ENCODE measurements around the gene CARS2.

Gene CARS2

DNA sequence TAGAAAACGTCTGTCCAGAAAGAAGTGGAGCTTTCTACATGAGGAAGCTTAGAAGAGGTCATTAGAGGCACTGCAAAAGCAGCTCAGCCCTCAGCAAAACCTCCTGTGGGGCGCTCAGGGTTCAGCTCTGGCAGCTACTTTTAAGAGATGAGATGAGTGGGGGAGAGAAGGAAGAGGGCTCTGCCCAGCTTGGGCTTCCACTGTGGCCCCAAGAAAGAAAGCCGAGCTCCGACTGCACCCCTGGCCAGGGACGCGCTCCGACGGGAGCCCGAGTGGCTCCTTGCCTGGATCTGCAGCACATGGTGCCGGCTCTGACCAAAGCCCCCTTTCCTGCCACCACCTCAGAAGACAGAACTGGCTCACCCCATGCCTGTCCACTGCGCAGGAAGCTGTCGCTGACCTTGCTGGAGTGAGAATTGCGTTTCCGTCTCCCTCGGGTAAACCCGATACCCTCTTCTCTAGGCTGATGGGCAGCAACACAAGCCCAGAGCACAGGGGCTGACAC is 54.1 kb downstream of the CARS2 start:
- no peak for DNase-seq

DNA sequence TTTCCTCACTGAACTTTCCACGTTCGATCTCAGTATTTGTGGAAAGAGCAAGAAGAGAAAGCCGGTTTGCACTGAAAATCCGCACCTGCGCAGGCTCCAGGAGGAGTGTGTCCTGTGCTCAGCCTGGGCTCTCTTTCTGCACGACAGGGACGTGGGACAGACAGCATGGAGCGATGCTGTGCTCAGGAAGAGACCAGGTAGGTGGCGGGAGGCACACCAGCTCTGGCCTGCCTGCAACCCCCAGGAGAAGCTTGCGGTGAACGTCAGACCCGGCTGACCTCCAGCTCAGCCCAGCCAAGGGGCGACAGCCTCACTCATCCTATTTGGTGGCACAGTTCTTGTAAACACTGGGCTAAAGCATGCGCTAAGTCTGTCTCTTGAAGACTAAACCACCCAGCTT is 54.6 kb downstream of the CARS2 start:
- DNase-seq: no peak

DNA sequence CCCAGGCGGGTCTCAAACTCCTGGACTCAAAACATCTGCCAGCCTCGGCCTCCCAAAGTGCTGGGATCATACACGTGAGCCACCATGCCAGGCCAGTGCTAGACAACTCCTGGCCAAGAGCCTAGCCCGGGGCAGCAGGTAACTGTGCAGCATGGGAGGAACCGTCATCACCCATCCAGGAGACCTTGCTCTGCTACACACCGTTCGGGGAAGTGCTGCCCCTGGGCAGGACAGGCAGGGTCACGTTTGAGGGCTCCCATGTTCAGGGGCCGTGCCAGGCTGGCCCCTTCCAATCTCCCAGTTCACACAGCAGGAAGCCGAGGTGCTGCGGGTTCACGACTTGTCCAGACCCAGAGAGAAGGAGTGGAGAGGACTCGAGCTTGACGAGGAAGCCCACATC is 55.5 kb downstream of the CARS2 start:
- DNase-seq: no peak

DNA sequence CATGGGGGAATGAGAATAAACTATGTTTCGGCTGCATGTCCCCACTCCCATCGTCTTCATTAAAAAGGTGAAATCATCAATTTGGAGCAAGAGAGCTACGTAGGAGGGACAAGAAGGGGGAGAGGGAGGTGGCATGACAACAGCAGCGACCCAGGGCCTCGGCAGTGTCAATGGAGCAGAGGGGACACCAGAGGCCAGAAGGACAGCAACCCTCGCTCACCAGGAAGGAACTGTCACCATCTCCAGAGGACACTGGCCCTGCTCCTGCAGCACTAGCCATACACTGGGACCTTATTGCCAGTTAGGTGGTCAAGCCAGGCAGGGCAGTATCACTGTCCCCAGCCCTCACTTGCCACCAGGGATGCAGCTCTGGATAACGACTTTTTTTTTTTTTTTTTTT is 56.4 kb downstream of the CARS2 start:
- DNase-seq: no peak

DNA sequence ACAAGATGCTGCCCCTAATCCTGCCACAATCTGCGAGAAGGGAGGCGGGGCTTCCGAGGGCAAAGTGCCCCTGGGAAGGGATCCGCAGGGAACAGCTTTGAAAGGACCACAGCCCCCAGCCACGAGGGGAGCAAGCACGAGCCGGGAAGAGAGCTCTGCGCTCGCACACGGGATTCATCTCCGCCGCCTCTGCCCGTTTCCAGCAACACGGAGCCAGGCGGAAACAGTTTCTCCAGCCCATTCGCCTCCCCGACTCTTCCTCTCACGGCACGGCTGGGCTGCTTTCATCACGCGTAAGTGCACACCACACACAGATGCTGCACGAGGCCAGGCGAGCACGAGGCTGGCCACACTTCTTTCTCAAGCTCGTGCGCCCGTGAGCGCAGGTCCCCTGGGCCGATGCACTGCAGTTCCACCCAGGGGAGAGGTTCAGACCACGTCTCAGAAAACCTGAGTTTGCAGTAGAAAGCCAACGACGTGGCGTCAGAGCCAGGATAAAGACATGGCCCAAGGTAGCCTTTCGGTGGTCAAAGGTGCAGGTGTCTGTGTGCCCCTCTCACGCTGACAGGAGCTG is 57.0 kb downstream of the CARS2 start:
- no peak for DNase-seq

DNA sequence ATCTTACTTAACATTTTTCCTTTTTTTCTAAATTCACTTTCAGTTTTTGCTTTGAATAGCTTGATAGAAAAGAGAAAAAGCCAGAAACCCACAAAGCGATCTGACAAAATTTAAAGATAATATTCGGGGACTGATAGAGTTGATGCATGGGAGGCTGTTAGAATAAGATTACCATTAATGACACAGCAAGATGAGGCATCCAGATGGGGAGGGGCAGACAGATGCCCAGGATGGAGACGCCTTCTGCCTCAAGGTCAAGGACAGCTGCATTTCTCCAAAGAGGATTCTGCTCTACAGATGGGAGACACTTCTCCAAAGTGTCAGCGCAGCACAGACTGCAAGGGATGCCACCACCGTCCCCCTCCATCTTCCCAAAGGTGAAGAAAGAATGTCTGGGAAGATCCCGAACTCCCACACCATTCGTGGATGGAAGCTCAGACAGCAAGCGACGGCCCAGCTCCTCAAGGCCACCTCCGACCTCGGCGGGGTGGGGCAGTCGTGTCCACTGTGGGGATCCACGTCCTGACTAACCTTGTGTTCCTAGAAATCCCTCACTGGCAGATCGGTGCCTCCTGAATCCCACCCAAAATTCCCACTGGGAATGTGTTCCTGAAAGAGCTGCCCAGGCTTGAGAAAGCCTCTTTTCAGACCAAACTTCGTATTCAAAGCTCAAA is 57.6 kb downstream of the CARS2 start:
- DNase-seq: no peak

DNA sequence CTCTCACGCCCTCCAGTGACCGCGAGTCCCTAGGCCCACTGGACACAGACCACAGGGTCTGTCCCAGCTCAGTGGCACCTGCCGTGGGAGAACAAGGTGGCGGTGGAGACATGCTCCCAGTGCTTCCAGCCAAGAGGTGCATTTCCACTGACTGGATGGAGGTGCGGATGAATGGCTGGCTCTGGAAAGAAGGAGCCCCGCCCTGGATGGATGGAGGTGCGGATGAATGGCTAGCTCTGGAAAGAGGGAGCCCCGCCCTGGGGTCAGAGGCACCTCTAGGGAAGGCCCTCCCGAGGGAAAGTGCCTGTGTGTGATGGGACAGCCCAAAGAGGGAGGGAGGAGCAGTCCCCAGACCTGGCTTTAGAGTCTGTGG is 58.6 kb downstream of the CARS2 start:
- DNase-seq: no peak

DNA sequence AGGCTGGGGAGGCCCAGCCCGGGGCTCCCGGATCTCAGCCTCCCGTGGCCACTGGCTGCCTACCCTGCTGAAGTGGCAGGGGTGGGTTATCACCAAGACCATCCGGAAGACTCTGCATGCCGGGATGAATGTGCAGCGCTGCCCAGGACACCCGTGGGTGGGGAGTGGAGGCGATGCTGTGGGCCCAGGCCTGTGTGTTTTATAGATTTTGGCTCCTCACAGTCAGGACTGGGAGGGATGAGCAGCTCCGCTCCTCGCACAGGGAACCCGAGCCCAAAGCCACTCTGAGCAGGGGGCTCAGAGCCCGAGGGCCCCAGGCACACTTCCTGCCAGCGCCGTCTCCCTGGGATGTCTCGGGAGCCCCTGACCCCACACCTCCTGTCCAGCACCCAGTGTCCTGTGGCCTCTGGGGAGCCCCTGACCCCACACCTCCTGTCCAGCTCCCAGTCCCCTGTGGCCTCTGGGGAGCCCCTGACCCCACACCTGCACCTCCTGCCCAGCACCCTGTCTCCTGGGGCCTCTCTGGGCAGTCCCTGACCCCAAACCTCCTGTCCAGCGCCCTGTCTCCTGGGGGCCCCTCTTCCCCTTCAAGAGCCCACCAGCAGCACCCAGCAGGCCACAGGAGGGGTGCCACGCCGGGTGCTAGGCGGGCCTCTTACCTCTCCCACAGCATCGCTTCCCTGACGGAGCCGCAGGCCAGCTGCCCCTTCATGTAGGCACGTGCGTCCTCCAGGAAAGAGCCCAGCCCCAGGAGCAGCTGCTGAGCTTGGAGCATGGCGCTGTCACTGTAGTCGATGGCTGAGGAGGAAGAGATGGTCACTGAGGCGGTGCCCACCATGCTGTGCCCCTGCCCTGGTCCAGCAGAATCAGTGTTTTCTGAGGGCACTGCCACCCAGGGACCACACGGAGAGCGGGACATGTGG is 59.2 kb downstream of the CARS2 start:
- DNase-seq: no peak

DNA sequence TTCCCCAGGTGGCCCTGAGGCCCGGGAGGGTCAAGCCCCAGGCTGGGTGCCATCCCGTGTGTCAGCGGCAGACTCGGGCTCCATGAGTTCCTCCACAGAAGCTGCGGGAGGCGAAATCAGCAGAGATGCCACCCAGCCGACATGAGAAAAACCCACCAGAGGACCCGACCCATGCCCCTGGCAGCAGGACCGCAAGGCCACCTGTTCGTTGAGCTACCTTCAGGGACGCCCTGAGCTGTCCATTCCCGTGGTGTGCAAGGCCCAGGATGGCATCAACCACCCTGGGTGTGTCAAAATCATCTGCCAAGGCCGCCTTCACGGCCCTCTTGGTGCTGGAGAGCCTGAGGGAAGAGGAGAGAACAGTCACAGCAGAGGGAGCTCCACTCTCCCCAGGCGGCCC is 60.2 kb downstream of the CARS2 start:
- DNase-seq: no peak

DNA sequence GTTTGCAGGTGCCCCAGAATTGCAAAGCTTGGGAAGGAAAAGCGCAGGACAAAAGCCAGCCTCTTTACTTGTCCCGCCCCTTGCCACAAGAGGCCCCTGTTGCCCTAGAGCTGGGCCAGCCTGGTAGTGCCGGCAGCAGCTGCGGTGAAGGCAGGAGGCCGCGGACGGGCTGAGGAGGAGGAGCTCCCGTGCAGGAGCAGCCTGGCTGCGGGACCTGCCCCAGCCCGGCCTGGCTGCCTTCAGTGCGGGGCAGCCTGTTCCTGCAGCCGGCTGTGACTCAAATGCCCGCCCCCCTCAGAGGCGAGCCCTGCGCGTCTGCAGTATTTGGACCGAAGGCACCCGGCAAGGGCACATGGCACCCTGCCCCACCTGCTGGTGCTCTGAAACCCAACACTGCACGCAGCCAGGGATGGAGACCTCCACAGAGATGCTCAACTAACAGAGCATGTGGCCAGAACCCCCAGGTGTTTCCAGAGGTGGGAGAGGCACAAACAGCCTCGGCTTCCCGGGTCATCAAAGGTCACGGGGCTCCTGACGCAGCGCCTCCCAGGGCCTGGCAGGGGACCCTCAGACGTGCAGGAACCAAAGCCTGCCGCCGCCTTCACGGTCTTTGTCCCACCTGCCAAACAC is 60.9 kb downstream of the CARS2 start:
- DNase-seq: peak; percentile 16 to 29

DNA sequence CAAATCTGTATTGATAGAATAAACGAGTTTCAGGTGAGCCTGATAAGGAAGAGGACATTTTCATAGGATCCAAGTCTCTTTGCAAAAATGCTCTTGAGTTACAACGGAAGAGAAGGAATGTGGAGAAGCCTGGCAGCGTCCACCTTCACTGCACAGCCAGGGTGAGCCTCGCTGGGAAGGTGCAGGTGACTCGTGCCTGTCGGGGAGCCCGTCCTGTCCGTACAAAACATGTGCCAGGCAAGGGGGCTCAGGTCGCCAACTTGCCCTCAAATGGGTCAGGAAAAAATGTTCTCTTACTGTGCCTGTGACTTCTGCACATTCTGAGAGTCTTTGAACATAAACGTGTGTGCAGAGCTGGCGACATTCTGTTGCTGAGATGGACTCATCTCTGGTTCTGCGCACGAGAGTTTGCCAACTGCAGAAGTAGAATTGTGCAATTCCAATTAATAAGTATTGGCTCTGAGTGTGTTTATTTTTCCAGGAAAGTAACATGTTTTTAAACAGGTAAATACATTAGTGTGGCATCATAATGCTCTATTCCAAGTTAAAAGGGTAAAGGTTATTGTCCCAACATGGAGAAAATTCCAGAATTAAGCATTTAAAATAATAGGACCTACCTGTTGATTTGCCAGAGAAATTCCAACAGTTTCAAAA is 62.0 kb downstream of the CARS2 start:
- no peak for DNase-seq

DNA sequence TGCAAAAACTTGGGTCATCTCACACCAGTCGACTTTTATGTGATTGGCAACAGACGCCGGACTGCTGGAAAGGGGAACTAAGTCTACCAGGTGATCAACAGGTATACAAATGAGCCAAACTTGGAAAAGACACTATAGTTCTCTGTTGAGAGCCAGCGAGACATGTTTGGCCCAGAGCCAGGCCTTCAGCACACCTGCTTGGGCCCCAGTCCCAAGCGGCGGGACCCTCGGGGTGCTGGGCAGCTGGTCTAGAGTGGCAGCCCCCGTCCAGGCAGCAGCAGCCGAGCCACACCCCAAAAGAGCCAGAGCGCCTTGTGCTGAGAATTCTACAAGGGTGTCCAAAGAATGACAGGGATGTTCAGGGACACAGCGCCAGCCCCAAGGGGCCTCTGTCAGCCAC is 62.6 kb downstream of the CARS2 start:
- no peak for DNase-seq

DNA sequence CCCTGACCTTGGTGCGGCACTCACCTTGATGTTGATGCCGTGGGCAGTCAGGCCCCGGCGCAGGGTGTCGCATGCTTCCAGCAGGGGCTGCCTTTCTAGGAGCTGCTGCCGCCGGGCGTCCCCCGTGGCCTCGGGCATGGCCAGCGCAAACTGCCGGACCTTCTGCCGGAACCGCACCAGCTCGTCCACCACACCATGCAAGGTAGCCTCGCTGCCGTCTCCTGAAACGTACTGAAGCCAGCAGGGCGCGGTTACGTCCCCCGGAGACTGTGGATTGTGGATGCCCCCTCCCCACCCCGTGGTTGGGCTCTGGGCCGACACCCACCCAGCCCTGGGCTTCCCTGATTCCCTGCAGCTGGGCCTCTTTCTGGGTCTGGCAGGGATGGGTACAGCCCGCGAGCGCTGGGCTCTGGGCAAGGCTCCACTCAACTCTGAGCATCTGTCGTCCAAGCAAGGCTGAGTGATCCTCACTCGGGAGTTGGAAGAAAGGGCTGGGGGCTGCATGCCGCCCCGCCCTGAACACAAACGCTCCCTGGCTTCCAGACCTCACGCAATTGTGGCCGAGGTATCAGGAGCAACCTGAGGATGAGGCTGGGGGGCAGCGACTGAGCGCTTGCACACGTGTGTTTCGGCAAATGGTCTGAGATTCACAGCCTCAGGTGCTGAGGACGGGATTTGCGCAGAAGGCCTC is 63.5 kb downstream of the CARS2 start:
- no peak for DNase-seq

DNA sequence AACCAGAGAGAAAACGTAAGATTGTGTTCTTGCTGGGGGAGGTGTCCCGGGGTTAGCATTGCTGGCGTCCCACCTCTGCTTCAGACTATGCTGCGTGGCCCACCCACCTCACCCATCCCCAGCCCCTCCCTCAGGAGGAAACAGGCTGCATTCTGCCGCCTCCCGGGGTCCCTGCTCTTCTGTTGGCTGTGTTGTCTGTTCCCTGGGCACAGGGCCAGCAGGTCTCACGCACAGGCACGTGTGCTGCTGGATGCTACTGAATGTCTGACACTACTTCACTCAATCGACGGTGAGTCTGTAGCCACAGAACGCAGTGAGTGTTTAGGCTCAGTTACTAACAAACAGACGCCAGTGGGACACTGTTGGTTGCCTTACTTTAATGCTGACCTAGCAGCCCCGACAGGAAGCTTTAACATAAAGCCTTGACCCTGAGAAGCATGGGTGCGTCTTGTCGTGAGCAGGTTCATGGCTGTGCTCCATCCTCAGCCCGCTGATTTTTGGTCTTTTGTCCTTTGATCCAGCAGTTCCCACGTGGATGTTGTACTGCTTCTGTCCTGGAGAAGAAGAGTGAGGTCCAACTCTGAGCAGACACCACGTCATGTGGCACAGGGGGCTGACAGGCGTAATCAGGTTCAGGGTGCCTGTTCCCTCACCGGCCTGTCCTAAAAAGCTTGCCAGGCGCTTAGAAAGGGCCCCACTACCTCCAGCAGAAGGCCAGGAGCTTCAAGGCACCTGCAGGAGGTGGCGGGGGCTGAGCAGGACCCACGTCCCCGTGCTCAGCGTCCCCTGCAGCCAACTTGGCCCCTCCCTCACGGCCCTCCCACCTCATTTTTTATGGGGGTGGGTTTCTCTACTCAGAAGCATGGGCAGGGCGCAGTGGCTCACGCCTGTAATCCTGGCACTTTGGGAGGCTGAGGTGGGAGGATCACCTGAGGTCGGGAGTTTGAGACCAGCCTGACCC is 64.6 kb downstream of the CARS2 start:
- no peak for DNase-seq

DNA sequence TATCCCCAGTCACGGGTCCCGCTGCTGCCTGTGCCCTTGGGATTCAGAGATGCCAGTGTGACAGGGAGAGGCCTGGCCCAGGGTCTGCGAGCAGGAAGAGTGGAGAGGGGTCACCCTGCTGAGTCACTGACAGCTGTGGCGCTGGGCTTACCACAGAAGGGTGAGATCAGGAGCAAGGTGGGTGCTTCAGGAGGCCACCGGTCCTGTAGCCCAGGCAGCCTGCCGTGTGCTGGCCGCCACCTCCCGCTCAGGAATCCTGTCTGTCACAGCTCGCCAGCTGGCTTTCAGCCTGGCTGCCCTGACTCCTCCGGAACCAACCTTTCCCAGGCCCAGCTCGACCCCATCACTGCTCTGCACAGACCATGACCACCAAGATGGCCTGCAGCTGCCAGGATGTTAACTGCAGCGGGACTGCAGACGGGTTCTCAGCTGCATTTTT is 65.3 kb downstream of the CARS2 start:
- DNase-seq: no peak

DNA sequence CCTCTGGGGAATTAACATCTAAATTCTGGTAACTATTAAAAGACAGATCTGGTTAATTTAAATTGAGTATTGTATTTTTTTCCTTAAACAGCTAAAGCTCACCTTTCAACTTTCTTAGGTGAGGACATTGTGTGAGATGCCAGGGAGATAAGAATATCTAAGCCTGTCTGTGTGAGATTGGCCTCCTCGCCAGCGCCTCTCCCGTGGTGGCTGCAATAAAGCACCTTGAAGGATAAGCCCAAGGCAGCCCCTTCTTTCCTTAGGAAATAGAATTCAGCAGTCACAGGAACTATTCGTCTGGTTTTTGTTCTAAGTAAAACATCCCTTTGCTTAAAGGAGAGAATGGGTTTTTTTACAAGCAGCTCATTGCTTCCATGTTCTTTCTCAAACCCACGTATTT is 66.0 kb downstream of the CARS2 start:
- DNase-seq: no peak

DNA sequence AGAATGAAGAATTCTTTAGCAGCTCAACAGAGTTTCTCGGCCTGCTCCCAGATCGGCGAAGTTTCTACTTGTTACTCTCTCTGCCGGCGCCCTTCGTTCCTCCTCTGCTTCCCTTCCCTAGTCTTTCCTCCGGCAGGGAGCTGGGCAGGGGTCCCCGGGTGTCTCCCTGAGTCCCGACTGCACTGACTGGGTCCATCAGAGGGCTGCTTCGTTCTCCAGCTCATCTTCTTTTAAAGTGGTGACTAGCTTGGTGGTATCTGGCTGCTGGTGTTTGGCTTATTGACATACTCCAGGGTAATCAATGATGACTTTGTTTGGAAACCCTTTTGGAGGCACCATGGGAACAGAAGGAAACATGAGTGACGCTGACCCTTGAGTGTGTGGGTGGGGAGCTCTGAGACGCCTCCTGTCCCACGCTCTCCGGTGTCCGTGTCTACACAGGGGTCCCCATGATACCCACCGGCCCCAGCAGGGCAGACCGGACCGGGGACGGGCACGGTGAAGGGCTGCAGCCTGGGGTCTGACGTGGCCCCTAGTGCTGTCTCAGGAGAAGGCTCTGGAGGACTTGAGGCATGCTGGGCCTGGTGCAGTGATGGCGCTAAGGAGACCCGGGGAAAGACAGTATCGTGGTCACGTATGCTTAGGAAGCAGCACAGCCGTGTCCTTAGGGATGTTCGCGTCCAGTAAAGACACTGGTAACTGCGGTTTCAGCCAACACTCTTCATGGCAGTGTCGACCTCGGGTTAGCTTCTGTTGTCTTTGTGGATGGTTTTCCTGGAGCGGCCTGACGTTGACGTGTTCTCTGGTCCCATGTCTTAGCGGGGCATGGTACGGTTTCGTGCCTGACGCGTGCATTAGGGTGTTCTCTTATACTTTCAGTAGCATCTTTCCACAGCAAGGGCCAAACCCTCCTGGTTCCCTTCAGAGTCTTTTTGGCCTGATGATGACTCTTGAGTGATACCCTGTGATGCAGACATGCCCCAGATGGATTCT is 66.8 kb downstream of the CARS2 start:
- DNase-seq: no peak

DNA sequence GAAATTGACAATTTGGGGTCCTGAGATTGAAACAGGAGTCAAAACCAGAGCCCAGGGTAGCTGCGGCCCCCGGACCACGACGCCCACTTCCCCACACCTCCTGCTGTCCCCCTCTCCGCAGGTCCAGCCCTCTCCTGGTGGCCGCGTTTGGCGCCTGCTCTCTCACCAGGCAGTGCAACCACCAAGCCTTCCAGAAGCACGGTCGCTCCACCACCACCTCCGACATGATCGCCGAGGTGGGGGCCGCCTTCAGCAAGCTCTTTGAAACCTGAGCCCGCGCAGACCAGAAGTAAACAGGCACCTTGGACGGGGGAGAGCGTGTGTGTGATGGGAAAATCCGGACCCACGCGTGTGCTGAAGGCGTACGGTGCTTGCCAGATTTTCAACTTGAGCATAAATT is 67.7 kb downstream of the CARS2 start:
- DNase-seq: no peak

DNA sequence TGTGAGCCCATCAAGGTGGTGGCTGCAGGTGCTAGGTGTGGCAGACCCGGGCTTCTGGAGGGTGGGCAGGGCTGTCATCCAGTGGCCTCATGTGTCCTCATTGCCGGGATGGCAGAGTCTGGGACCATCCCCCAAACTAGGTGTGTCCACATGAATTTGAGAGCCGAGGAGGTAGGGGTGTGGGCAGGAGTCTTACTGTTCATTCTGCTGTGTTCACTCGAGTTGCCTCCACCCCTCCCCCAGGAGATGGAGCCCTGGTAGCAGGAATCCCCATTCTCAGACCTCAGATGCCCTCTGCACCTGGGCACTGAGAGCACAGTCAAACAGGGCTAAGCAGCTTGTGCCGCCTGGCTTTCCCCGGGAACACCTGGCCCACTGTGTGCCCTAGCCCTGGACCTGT is 68.2 kb downstream of the CARS2 start:
- DNase-seq: no peak

DNA sequence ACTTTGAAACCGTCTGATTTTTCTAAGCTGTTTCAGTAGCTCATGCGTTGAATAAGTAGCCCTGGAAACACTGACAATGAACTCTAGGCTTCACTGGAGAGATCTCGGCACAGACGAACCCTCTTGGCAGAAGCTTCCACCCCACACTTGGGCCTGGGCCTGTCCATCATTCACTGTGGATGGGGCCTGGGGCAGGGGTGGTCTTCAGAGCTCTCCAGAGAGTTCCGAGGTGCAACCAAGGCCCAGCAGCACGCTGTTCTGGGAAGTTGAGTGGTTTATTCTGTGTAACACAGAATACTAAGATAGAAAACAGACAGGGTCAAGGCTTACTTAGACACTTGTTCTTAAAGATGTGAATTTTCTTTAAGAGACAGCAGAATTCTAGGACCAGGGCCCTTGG is 68.6 kb downstream of the CARS2 start:
- no peak for DNase-seq

All from activated CD4-positive, alpha-beta T cell treated with anti-CD3 and anti-CD28 coated beads, Interleukin-2, amount 50 U/mL, for 4 hours (primary cell).